GM13977 (cell line): Measurements from ENCODE around the gene CCDC88C.
"Not testable (repeated sequence)": the region's sequence is repeated elsewhere in the genome, so short reads cannot be mapped to it uniquely, and the experiment has no call there.

ENCODE experiments used
- DNase-seq: peaks from one replicate; pipeline ENCODE4 v3.0.0; 2012; ENCODE audit warnings: low spot score
- in situ Hi-C: fragments of 300-500 bp; cut with MboI; formaldehyde crosslinking; loops from one replicate; pipeline ENCODE4 v1.12.0; 2022; ENCODE audit warnings: low sequenced_read_pairs, low pct_unique_long_range_greater_than_20kb, mixed read lengths, inconsistent platforms; ENCODE audit not compliant: unreplicated experiment
- TF ChIP-seq, protein P1 (sequence below): IDR thresholded peaks from 2 replicates; pipeline ENCODE4 v1.5.1; 2012; ENCODE audit warnings: mild to moderate bottlenecking, control low read depth; ENCODE audit not compliant: insufficient read depth; ENCODE audit errors: extremely low read depth, missing control alignments

The CCDC88C gene

DNA sequence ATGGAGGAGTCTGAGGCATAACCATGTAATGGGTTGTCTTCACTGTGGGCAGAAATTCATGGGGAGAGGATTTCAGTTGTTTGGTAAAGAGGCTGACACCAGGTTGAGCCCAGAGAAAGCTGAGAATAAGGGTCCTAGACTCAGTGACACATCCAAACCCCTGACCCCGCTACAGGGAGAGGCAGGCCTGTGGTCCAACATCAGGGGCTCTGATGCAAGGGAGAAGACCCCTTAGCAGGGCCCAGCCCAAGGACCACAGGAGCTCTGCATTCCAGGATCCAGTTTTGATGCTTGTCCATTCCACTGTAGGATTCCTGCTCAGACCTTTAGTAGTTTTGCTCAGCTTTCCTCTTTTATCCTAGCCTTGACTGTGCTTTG lies 188.6 kb downstream of the CCDC88C start:
- in situ Hi-C loops: no loop called here
- no peak for DNase-seq
- TF ChIP-seq, protein P1, sequence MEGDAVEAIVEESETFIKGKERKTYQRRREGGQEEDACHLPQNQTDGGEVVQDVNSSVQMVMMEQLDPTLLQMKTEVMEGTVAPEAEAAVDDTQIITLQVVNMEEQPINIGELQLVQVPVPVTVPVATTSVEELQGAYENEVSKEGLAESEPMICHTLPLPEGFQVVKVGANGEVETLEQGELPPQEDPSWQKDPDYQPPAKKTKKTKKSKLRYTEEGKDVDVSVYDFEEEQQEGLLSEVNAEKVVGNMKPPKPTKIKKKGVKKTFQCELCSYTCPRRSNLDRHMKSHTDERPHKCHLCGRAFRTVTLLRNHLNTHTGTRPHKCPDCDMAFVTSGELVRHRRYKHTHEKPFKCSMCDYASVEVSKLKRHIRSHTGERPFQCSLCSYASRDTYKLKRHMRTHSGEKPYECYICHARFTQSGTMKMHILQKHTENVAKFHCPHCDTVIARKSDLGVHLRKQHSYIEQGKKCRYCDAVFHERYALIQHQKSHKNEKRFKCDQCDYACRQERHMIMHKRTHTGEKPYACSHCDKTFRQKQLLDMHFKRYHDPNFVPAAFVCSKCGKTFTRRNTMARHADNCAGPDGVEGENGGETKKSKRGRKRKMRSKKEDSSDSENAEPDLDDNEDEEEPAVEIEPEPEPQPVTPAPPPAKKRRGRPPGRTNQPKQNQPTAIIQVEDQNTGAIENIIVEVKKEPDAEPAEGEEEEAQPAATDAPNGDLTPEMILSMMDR: no peak

DNA sequence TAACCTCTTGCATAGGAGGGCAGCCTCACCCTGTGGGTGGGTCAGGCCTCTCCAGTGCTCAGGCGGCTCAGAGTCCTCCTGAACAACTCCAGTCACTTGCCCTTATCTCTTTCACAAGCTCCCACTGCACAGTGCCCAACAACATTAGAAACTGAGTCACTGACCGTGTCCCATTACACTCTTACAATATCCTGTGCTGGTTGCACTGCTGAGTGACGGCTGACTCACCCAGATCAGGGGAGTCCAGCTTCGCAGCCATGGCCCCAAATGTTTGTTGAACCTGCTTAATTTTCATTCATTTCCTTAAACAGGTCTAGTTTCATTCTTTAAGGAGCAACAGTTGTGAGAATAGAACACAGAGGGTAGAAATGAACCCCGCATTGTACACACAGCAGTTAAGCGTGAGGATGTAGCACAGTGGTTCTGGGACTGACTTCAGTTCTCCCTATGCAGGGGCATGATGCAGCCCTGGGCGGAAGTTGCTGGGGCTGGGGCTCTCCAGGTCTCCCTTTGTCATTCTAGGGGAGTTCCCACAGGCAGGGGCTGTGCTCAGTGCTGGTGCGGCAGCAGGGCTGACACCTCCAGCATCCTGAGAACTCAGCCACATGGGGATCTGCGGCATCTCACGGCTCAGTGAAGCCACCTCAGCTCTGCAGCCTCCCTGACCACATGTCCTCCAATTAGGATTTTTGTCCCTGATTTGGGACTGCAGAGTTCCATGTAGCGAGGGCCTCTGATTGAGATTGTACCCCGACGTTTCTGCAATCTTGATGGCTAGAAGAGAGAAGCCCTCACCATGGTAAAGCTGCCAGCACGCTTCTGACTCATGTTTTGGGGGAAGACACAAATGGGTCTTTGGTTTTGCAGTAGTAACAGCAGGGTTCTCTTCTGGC lies 189.3 kb downstream of the CCDC88C start:
- in situ Hi-C loops: no loop called here
- TF ChIP-seq, protein P1: no peak
- DNase-seq: peak; percentile 88

DNA sequence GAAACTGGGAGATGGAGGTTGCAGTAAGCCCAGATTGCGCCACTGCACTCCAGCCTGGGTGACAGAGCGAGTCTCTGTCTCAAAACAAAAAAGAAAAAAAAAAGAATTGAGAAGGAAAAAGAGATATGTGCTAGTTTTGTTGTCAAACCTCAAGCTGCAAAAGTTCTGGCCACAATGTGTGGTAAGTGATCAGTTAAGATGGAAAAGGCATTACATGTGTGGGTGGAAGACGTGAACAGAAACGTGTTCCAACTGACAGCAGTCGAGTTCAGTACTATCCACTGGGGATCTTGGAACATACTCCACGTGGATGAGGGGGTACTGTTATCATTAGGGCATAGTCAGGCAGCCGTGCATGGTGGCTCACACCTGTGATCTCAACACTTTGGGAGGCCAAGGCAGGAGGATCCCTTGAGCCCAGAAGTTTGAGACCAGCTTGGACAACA lies 190.4 kb downstream of the CCDC88C start:
- TF ChIP-seq, protein P1: no peak
- no peak for DNase-seq
- in situ Hi-C loops: no loop called here

DNA sequence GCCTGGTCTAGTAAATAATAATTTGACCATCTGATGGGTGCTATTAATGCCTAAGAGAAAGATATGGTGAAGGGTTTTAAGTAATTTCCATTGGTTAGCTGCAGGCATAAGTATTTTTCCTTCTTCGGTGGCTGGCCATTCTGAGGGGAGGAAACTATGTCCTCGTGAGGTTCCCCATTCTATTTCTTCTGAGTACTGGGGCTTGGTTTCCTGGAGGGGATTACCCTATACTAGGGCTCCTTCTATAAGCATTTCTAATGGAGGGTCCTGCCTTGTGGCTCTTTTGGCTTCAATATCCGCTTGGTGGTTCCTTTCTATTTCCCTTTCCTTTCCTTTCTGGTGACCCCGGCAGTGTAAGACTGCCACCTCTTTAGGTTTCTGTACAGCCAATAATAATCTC lies 191.3 kb downstream of the CCDC88C start:
- DNase-seq, in situ Hi-C loops: not testable (repeated sequence)

DNA sequence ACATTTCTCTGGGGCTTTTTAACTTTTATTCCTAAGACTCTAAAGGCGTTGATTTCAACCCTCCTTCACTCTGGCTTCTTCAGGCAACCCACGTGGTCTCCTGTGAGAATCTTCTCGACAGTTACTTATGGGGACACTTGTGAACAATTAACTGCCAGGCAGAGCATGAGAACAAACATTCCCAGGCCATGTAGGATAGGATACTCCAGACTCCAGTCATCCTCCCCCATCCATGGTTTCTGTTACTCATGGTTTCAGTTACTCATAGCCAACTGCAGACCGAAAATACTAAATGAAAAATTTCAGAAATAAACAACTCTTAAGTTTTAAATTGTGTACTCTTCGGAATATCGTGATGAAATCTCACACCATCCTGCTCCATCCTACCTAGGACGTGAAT lies 192.6 kb downstream of the CCDC88C start:
- TF ChIP-seq, protein P1: no peak
- no peak for DNase-seq
- in situ Hi-C loops: no loop called here

DNA sequence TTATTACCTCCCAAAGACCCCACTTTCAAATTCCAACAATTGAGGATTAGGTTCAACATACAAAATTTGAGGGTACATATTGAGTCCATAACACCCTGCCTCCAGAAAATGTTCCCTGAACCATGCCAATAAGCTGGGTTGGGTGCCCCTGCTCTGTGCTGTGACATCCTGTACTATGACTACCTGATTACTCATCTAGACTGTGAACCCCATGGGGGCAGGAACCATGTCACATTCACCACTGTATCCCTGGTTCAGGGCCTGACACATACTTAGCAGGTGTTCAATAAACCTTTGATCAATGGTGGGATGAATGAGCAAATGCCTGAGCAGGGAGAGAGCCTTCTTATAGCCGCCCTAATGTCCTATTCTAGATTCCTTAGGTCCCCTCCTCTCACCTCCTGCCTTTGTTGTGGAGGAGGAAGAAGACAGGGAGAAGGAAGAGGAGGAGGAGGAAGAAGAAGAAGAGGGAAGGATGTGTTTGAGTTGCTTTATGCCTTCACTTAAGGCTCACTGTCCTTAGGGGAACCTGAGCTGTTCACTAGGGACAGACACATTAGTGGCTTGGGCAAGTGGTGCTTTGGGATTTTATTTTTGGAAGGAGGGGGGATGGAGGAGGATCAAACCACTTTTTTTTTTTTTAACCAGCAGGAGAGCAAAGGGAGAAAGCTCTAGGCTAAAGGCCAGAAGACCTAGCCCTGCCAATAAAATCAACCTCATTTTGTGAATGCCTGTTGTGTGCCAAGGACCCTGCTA lies 194.4 kb downstream of the CCDC88C start:
- in situ Hi-C loops: no loop called here
- no peak for DNase-seq
- TF ChIP-seq, protein P1: no peak
